Measurements from ENCODE around the gene ZSWIM6. TPM values are rescaled to one million over a fixed set of nuclear protein-coding genes. Genes with fewer than 3 reads are reported as not detected.

ZSWIM6 gene
- total and polyA plus RNA-seq, 2 of the 4 experiments (the other 2 are of a cell fraction) = 10.8 to 14.1 TPM

DNA sequence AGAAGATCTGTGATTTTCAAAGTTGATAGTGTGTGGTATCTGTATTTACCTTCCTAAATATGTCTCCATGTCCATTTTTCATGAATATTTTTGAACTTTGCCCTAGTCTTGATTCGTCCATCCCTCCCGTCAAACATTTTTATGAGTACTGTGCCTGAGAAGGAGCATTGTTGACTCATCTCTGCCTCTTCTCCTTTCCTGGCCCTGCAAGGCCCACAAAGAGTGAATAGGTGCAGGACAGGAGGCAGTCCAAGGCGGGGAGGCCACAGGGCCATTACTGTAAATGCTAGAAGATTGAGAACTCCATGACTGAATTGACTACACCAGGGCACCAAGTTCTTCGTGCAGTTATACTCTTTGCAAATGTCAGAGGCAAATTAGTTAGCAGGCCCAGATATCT, 200.9 kb downstream of the ZSWIM6 start:
- DNase-seq (no peak), ATAC-seq (ENCODE audit: low read depth) (no peak)
- H2BK120ac ChIP-seq (ENCODE audit: low read depth, low read length) = no peak overlapping the region
- POLR2A ChIA-PET (ENCODE audit: unreplicated experiment) = no interaction called here
- TF ChIP-seq POLR2A (IDR thresholded peaks at IDR 0.05; ENCODE audit: low read depth, low read length) (no peak), BHLHE40 (IDR thresholded peaks at IDR 0.05; ENCODE audit: low read depth, low read length) (no peak), RAD21 (IDR thresholded peaks at IDR 0.05; ENCODE audit: low read length) (no peak), MXI1 (IDR thresholded peaks at IDR 0.05; ENCODE audit: borderline replicate concordance, low read depth, low read length) (no peak), MAZ (IDR thresholded peaks at IDR 0.05; ENCODE audit: borderline replicate concordance, low read depth, low read length) (no peak), MAFK (IDR thresholded peaks at IDR 0.05; ENCODE audit: low read depth, low read length) (no peak), SMC3 (IDR thresholded peaks at IDR 0.05; ENCODE audit: low read depth, low read length) (no peak)
- H3K4me1 ChIP-seq (ENCODE audit: control insufficient read depth, insufficient read depth, low read length) = peaks cover 3% of the 10 kb centered on the region; the same call in 1 of the 2 replicates
- in situ Hi-C loops (cut with MboI; ENCODE audit: low sequenced_read_pairs) = no loop called here
- H2AFZ ChIP-seq (replicated peaks; ENCODE audit: low read length, poor library complexity) = no peak overlapping the region
- no peaks in the 10 kb centered on the region for H4K20me1 ChIP-seq (ENCODE audit: insufficient read depth, low read length)
- H3K18ac ChIP-seq (ENCODE audit: low read depth, low read length) = no peak overlapping the region
- no peak overlapping the region for H2AK5ac ChIP-seq (ENCODE audit: low read depth, low read length)
- 100% methylated on average over 1 of the region's 4 CpGs; no CpG with 5 or more reads in 1 of the 2 experiments for WGBS, 2 experiments (ENCODE audit: extremely low coverage in 2 of 2, insufficient read length in 1 of 2)
- intact Hi-C loops (cut with micrococcal nuclease) = no loop called here
- peaks cover 8% of the 10 kb centered on the region; the same call in 1 of the 2 replicates for H3K9me1 ChIP-seq (ENCODE audit: insufficient read depth, low read length)
- dilution Hi-C loops (cut with HindIII; ENCODE audit: low sequenced_read_pairs, unreplicated experiment) = no loop called here
- H3K4me3 ChIP-seq (ENCODE audit: insufficient read depth, low read depth, low read length) = no peak overlapping the region
- H3K36me3 ChIP-seq (ENCODE audit: control insufficient read depth, insufficient read depth, low read length) = peaks cover 25% of the 10 kb centered on the region
- no peak overlapping the region for H3K56ac ChIP-seq (ENCODE audit: extremely low read depth, insufficient read depth, low read length)
- no peak overlapping the region for H3K4ac ChIP-seq (ENCODE audit: low read depth, low read length)
- no peak overlapping the region for H3K14ac ChIP-seq (replicated peaks; ENCODE audit: low read depth, low read length)
- no peak overlapping the region; a peak in 1 of 4 replicates for H4K8ac ChIP-seq (ENCODE audit: low read depth in 2 of 2, low read length in 2 of 2)
- H3K79me1 ChIP-seq (ENCODE audit: low read depth in 1 of 2, low read length in 2 of 2) = peaks cover 18 to 22% of the 10 kb centered on the region in 2 experiments
- no peak overlapping the region for H4K91ac ChIP-seq (ENCODE audit: insufficient read depth, low read depth, low read length)
- no peak overlapping the region for H2BK15ac ChIP-seq (ENCODE audit: low read depth, low read length)
- H3K27me3 ChIP-seq (ENCODE audit: control insufficient read depth, insufficient read depth, low read length) = no peaks in the 10 kb centered on the region
- BruUV-seq (replicated peaks) = no TSS peak
- no peak overlapping the region for H4K5ac ChIP-seq (ENCODE audit: low read depth, low read length)
- H2BK5ac ChIP-seq (ENCODE audit: low read depth, low read length, poor library complexity, severe bottlenecking) = no peak overlapping the region
- H3K27ac ChIP-seq (ENCODE audit: insufficient read depth, low read length) = no peak overlapping the region
- CTCF ChIA-PET = no interaction called here
- no peak overlapping the region for H3K9ac ChIP-seq (ENCODE audit: low read depth, low read length)
- H2BK20ac ChIP-seq (ENCODE audit: low read depth, low read length) = no peak overlapping the region
- no peaks in the 10 kb centered on the region; the same call in 1 of the 2 replicates for H3K9me3 ChIP-seq (ENCODE audit: control insufficient read depth, insufficient read depth, low read length)
- H2AK9ac ChIP-seq (replicated peaks; ENCODE audit: low read depth, low read length, poor library complexity) = no peak overlapping the region
- no peak overlapping the region for H3K23ac ChIP-seq (ENCODE audit: low read depth, low read length)
- no peak overlapping the region for H3K4me2 ChIP-seq (ENCODE audit: low read depth, low read length)
